Right atrium auricular region (tissue), 2 donors: ENCODE measurements around the gene MITF. TPM values are rescaled to one million over a fixed set of nuclear protein-coding genes. Genes with fewer than 3 reads are reported as not detected.
A peak's percentile ranks its signal among the peaks of the same experiment; 100 is the strongest.

ENCODE experiments used
- DNase-seq: peaks from one replicate; pipeline ENCODE4 v3.0.0-alpha.2; 2019; ENCODE audit warnings: low spot score
- H3K27ac ChIP-seq, 2 donors: fragments of 200-600 bp; sonication (generic); 1 replicate in 1 of 2; 2 replicates in 1 of 2; pipeline ENCODE4 v1.5.1; 2016 to 2019
- H3K27me3 ChIP-seq, 2 donors: fragments of 200-600 bp; sonication (generic); one replicate each; pipeline versions ENCODE4 v1.5.1 to v1.6.0; 2017 to 2019
- H3K36me3 ChIP-seq: fragments of 200-600 bp; sonication (generic); one replicate; pipeline ENCODE4 v1.5.1; 2016
- H3K4me1 ChIP-seq, 2 donors: fragments of 200-600 bp; sonication (generic); one replicate each; pipeline versions ENCODE4 v1.5.1 to v1.6.0; 2017 to 2019
- H3K4me3 ChIP-seq, 2 donors: fragments of 200-600 bp; sonication (generic); 1 replicate in 1 of 2; 2 replicates in 1 of 2; pipeline ENCODE4 v1.5.1; 2017 to 2019; ENCODE audit warnings: mild to moderate bottlenecking in 1 of 2, moderate library complexity in 1 of 2
- H3K9me3 ChIP-seq, 2 donors: fragments of 200-600 bp; sonication (generic); one replicate each; pipeline ENCODE4 v1.5.1; 2019
- CTCF ChIP-seq, 2 donors: fragments of 200-600 bp; sonication (generic); IDR thresholded peaks; one replicate each; pipeline ENCODE4 v1.5.1; 2019; ENCODE audit warnings: antibody characterized with exemption in 2 of 2
- total RNA-seq, 2 donors: library from RNA; depleted of rRNA; stranded (reverse); fragments of >200 nt; gene quantifications; one replicate each; pipeline ENCODE4 v1.1.0, GENCODE V29; 2016

MITF gene
- total RNA-seq, 2 donors from 2014 or later: 47.6 to 68.6 TPM

- no peaks in the 10 kb centered on the region for H3K27me3 ChIP-seq
- no peak for TF ChIP-seq CTCF (IDR thresholded peaks at IDR 0.05)
- no peaks in the 10 kb centered on the region for H3K36me3 ChIP-seq
- H3K27ac ChIP-seq: no peak overlapping the region
- H3K4me3 ChIP-seq: no peak overlapping the region
- DNase-seq: no peak
- H3K4me1 ChIP-seq: peaks cover 0 to 15% of the 10 kb centered on the region in 2 donors
- H3K9me3 ChIP-seq: no peaks in the 10 kb centered on the region
Observed at GRCh38 chr3:69867941-69868505, 128.8 kb downstream of the MITF start.

DNA sequence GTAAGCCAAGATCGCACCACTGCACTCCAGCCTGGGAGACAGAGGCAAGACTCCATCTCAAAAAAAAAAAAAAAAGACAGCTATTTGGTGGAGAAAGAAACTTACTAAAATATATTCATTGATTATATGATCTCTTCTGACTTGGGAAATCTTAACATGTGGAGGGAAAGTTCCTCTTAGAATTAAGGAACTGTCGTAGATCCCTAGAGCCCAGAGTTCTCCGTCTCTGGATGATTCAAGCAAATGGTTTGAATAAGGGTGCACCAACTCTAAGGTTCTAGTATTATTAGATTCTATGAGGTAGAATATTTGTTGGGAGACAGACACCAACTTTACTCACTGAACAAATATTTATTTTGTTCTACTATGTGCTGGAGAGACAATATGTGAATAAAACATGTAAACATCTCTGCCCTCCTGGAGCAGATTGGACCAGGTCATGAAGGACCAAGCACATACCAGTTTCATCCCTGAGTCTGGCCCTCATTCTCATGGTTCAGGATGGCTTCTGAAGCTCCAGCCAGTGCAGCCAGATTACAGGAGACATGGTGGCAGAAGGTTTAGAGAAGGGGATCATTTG is 129.7 kb downstream of the MITF start:
- peaks cover 0 to 22% of the 10 kb centered on the region in 2 donors for H3K4me1 ChIP-seq

DNA sequence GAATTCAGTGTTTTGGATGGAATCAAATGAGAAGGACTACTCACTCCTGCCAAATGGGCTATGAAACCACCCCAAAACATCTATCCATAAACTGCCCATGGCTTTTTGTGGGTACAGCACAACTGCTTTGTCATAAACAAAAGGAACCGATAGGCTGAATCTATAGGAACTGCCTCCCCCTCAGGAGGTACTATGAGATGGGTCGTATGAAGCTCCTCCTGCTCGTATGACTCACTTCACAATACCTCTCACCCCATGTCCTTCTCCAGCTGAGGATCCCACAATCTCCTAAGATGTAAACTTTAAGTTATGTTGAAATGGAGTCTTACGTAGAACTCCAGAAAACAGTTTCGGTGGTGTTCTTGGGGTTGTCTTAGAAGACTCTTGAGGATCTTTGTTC is 130.4 kb downstream of the MITF start:
- no peaks in the 10 kb centered on the region for H3K36me3 ChIP-seq
- no peak for DNase-seq
- H3K27ac ChIP-seq: no peak overlapping the region
- peaks cover 0 to 20% of the 10 kb centered on the region in 2 donors for H3K4me1 ChIP-seq
- no peak for TF ChIP-seq CTCF (IDR thresholded peaks at IDR 0.05)
- H3K4me3 ChIP-seq: no peak overlapping the region
- no peaks in the 10 kb centered on the region for H3K27me3 ChIP-seq
- no peaks in the 10 kb centered on the region for H3K9me3 ChIP-seq

More for the DNA sequence above, 129.7 kb downstream of the MITF start:
- H3K9me3 ChIP-seq: no peaks in the 10 kb centered on the region
- DNase-seq: no peak
- H3K4me3 ChIP-seq: no peak overlapping the region
- no peaks in the 10 kb centered on the region for H3K27me3 ChIP-seq
- H3K27ac ChIP-seq: no peak overlapping the region
- TF ChIP-seq CTCF (IDR thresholded peaks at IDR 0.05): no peak
- no peaks in the 10 kb centered on the region for H3K36me3 ChIP-seq

DNA sequence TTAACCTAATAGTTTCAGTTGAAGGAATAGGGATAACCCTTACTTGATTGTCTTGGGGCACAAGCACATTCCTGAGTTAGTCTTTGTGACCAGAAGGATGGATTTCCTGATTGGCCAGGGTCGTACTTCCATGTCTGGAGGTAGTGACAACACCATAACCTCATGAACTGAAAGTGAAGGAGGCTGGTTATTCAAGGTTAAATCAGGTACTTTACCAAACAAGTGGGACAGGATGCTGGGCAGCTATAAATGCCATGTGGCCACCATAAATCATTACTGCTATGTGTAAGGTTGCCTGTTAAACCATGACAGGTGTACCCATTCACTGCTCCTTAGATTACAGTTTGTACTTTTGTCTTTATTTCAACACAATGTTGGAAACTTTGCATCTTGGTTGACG is 132.0 kb downstream of the MITF start:
- TF ChIP-seq CTCF (IDR thresholded peaks at IDR 0.05): no peak
- H3K27me3 ChIP-seq: no peaks in the 10 kb centered on the region
- H3K4me1 ChIP-seq: peaks cover 0 to 18% of the 10 kb centered on the region in 2 donors
- peak overlapping the region in 1 of 2 donors; percentile 78 for H3K27ac ChIP-seq
- no peak overlapping the region for H3K4me3 ChIP-seq
- DNase-seq: no peak
- no peaks in the 10 kb centered on the region for H3K36me3 ChIP-seq
- no peaks in the 10 kb centered on the region for H3K9me3 ChIP-seq

DNA sequence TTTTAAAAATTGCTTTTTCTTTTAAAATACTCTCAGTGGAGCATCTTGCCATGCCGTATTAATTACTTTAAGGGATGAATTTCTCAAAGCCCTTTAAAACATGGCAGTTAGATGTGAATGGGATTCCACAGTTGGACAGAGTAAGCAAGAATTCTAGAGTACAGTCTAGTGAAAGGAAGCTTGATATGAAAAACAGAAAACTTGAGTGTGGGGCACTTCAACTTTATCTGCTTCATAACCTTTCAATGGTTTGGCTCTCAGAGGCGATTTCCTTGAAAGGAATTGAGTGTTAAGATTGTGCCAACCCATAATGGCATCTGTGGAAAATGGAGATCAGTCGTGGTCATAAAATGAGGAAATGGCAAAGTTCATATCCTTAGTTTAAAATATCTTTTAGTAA is 132.6 kb downstream of the MITF start:
- Histone ChIP-seq H3K9me3 (no peaks in the 10 kb centered on the region), H3K27me3 (no peaks in the 10 kb centered on the region), H3K4me3 (no peak overlapping the region), H3K4me1 (peaks cover 0 to 18% of the 10 kb centered on the region in 2 donors), H3K27ac (peak overlapping the region in 1 of 2 donors; percentile 78), H3K36me3 (no peaks in the 10 kb centered on the region)
- no peak for DNase-seq
- TF ChIP-seq CTCF (IDR thresholded peaks at IDR 0.05): no peak
